GM12892 (cell line): ENCODE measurements around the gene MEAK7.

Source experiments
- DNase-seq: peaks from one replicate; pipeline ENCODE4 v3.0.0; 2011; ENCODE audit not compliant: insufficient read length
- FAIRE-seq: peaks from 2 replicates; lab custom pipeline; 2011; peaks lifted over from hg19 to GRCh38; lab: Jason Lieb, UNC
- POLR2A ChIP-seq: IDR thresholded peaks from 2 replicates; pipeline ENCODE4 v1.6.1; 2011; ENCODE audit warnings: low read depth, low read length, control low read depth
- POLR2AphosphoS5 ChIP-seq: IDR thresholded peaks from 2 replicates; pipeline ENCODE4 v1.6.1; 2011; ENCODE audit warnings: low read depth, low read length, control low read depth
- TAF1 ChIP-seq: IDR thresholded peaks from 2 replicates; pipeline ENCODE4 v1.6.1; 2011; ENCODE audit warnings: low read depth, mild to moderate bottlenecking, control low read depth, low read length, borderline replicate concordance

The MEAK7 gene

DNA sequence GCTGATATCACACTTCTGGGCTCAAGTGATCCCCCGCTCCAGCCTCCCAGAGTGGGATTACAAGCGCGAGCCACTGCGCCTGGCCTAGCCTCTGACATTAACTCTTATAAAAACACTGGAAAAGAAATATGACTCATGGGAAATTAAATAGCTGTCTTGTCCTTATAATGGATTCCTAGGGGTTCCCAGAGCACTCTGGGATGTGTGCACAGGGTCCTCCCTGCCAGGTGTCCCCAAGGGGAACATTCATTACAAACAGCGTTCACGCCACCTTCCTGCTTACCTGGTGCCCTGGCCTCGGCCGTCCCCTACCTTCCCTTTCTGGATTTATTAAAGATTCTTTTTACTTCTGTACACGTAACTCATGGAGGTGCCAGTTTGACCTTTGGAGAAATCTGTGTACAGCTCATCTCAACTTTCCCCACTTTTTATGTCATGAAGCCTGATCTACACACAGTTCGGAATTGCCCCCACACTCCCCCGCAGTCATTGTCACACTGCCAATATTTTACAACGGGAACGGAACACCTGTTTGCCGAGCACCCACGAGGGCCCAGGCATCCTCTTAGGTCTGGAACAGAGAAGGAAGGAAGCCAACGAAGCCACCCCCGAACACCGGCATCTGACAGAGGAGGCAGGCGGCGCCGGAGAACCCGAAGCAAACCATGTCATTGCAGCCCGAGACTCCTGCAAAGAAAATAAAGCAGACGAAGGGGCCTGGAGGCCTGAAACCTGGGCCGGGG lies 39.7 kb upstream of the MEAK7 start:
- no peak for TF ChIP-seq POLR2AphosphoS5
- no peak for TF ChIP-seq POLR2A
- TF ChIP-seq TAF1 = no peak

DNA sequence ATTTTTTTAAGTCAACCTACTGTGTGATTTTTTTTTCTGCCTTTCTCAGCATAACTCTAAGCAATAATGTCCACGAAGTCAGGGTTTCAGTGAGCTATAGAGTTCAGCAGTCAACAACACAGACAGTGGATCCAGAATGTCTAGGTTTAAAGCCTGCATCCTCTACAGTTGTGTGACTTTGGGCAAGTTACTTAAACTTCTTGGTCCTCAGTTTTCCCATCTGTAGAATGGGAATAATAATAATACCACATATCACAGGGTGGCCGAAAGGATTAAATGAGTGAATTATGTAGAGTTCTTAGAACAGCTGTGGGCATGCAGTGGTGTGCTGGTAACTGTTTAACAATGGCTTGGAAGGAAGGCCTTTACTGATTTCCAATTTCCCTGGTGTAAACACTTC lies 38.8 kb upstream of the MEAK7 start:
- TF ChIP-seq TAF1 (no peak), POLR2AphosphoS5 (no peak), POLR2A (no peak)
- no peak for FAIRE-seq
- no peak for DNase-seq

More for the DNA sequence above, 39.7 kb upstream of the MEAK7 start:
- FAIRE-seq (no peak), DNase-seq (no peak)

DNA sequence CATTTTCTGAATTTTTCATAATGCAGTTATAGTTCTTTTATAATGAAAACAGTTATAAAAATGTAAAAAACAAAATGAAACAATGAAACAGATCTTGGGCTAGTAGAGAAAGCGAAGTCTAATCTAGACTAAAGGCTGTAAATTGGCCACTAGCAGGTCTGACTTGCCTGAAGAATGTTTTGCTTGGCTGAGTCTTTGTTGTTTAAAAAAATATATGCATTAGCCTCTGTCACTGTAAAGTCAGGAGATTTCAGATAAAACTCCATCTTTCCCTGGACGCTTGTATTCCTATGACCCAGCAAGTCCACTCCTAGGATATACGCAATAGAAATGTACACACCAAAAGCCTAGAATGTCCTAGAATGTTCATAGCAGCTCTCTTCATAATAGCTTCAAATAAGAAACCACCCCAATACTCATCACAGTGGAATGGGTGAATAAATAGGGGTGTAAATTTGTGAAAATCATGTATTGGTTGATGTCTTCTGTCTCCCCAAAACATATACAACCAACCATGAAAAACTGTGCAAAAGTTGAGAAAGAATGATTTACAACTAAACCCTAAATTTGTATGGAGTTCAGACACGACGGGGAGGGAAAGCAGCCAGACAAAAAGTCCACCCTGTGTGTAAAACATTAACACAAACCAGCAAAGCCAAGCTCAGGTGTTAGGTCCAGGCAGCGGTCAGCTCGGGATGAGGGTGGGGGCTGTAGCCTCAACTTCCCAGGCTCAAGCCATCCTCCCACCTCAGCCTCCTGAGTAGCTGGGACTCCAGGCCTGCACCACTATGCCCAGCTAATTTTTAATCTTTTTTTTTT lies 37.7 kb upstream of the MEAK7 start:
- no peak for DNase-seq
- no peak for FAIRE-seq
- TF ChIP-seq POLR2A (no peak), TAF1 (no peak), POLR2AphosphoS5 (no peak)

DNA sequence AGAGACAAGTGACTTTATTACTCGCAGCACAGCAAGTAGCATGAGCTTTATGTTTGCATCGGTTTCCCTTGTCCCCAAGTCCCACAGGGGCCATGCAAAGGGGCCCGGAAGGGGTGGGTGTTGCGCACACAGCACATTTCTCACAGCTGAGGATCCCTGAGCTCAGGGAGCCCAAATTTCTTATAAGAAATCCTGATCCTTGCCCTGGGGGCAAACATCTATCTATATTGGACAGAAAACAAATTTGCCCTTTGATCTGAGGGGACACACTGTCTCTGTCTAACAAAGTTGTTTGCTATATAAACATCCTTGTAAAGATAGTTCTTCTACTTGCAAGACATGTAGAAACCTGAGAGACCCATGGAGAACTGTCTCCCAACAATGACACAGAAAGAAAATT lies 35.7 kb upstream of the MEAK7 start:
- DNase-seq (no peak), FAIRE-seq (no peak)
- TF ChIP-seq TAF1 (no peak), POLR2AphosphoS5 (no peak), POLR2A (no peak)

DNA sequence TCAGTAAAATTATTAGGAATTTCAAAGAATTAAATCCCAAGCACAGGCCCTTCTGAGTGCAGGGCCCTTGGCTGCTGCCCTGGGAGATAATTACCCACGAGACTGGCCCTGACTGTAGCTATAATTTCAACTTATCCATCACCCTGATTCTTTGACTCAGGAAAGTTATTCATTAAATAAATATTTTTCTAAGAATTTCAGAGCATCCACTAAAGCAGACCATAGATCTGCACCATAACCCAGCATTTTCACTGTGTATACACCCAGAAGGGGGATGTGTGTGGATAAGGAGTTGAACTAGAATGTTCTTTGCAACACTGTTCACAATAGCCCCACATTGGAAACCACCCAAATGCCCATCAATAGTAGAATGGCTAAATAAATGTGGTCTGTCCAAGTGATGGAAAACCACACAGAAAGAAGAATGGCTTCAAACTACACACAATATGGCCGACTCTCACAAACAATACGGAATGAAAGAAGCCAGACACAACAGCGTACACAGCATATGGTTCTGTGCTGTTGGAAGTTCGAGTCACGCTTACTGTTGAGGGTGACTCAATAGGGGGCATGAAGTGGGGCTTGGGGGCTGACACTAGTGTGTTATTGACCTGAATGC lies 33.9 kb upstream of the MEAK7 start:
- TF ChIP-seq POLR2A (no peak), POLR2AphosphoS5 (no peak), TAF1 (no peak)
- DNase-seq = no peak
- no peak for FAIRE-seq

DNA sequence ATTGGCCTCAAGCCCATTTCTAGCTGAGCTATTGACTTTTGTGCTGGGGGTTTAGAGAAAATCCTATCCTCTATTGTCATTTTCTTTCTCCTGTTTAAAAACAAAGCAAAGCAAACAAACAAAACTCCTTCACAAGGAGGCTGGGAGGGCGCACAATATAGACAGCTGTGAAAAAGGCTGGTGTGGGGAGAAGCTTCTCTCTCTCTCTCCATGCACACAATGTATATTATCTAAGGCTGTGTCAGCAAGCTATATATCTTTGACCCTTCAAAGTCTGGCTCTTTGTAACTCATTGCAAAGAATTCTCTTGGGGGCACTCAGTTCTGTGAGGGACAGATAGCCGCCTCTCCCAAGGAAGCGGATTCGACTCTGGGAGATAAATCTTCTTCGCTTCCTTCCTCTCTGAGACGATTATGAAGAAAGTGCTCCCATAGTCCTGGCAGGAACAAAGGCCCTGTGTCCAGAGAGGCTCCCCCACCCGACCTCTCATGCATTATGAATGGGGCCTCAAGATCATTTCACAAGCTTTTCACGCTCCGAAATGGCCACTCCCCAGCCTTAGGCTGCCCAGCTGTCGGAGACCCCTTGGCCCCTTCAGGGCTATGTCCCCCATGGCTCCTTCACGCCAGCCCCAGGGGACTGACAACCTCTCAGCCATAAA lies 33.2 kb upstream of the MEAK7 start:
- FAIRE-seq = no peak
- TF ChIP-seq TAF1 = no peak
- TF ChIP-seq POLR2AphosphoS5 = no peak
- TF ChIP-seq POLR2A = no peak
- DNase-seq = no peak

DNA sequence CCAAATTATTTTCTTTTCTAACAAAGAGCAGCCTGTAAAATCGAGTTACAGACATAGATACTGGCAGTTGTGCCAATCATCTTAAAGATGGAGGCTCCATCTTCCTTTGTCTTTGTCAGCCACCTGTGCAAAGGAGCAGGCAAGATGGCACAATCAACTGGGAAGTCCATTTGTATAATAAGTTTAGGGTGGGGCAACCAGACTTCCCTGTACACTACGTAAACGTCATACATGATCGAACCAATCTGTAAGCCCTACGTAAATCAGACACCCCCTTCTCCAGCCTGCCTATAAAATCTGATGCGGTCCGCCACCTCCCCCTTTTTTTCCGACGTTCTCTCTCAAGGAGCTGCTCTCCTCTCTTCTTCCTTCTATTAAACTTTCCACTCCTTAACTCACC lies 31.4 kb upstream of the MEAK7 start:
- no peak for FAIRE-seq
- no peak for DNase-seq
- TF ChIP-seq TAF1 (no peak), POLR2AphosphoS5 (no peak), POLR2A (no peak)

DNA sequence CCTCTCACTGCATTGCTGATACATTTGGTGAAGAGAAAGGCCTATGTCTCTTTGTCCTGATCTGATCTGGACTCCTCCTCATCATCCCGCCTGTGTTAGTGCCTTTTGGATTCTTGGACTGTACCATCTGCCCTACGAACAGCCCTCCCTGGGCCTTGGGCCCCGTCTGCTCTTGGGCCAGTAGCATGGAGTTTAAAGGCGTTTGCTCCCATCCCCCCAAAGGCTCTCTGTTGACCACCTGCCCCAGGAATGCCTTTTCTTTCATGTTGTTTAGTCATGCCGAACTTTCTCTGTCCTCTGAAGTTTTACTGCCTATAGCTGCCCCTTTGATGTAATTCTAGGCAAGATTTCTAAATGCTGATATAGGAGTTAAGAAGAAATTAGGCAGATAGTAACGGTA lies 30.9 kb upstream of the MEAK7 start:
- TF ChIP-seq POLR2A = no peak
- no peak for TF ChIP-seq POLR2AphosphoS5
- TF ChIP-seq TAF1 = no peak
- FAIRE-seq (no peak), DNase-seq (no peak)

DNA sequence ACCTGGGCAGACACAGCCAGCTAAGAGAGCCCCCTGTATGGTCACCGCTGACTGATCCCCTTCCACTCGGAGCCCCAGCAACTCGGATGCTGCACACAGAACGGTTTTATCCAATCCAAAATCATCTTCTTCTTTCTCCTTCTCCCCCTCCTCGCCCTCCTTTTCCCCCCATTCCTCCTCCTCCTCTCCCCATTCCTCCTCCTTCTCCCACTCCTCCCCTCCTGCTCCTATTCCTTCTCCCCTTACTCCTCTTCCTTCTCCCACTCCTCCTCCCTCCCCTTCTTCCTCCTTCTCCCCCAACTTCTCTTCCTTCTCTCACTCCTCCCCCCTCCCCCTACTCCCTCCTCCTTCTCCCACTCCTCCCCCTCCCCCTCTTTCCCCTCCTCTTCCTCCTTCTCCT lies 30.4 kb upstream of the MEAK7 start:
- no peak for DNase-seq

DNA sequence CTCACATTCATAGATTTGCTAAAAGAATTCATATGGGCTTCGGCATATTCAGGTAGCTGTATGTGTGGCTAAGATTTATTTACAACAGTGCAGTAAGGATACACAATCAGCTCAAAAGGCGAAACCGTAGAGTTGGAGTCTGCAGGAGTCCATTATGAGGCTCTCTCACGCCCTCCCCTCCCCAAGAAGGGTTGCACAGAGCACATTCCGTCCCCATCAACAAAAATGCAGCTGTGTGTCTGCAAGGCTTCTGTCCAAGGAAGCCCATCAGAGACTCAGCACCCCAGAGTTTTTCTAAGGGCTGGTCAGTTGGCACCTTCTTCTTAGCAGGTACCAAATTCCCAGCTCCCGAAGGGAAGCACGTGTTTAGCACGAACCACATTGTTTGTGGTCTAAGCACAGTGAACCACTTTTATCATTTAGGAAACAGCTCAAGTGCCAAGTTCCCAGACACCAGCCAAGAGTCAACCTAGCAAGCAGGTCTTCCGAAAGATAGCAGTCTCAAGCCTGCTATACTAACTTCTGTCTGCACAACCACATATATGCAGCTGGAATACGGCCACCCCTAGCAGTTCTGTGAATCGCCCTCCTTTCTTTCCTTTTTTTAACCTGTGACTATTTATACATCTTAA lies 28.5 kb upstream of the MEAK7 start:
- TF ChIP-seq POLR2A (no peak), POLR2AphosphoS5 (no peak), TAF1 (no peak)
- no peak for DNase-seq
- FAIRE-seq = no peak

More for the DNA sequence above, 30.4 kb upstream of the MEAK7 start:
- no peak for FAIRE-seq
- TF ChIP-seq POLR2A = no peak
- no peak for TF ChIP-seq TAF1
- TF ChIP-seq POLR2AphosphoS5 = no peak

DNA sequence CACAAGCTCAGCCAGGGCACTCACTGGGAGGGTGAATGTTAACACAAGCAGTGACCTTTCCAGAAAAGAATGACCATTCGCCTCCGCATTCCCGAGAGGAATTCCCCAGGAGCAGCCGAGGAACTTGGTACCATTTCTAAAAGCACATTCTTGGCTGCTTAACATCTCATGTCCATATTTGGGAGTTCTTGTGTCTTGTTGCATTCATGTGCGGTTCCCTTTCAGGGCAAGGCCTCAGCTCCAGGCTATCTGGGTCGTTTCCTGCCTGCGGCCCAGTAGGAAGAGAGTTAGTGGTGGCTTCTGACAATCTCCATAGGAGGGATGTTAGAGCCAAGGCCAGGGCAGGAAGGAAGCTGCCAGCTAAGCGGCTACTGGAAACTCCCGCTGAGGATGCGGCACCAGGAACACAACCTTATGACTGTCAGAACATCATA lies 27.8 kb upstream of the MEAK7 start:
- FAIRE-seq (no peak), DNase-seq (no peak)
- TF ChIP-seq TAF1 (no peak), POLR2AphosphoS5 (no peak), POLR2A (no peak)
